Measurements from ENCODE around the gene TTLL9. TPM values are rescaled to one million over a fixed set of nuclear protein-coding genes. Genes with fewer than 3 reads are reported as not detected.

TTLL9 gene, protein sequence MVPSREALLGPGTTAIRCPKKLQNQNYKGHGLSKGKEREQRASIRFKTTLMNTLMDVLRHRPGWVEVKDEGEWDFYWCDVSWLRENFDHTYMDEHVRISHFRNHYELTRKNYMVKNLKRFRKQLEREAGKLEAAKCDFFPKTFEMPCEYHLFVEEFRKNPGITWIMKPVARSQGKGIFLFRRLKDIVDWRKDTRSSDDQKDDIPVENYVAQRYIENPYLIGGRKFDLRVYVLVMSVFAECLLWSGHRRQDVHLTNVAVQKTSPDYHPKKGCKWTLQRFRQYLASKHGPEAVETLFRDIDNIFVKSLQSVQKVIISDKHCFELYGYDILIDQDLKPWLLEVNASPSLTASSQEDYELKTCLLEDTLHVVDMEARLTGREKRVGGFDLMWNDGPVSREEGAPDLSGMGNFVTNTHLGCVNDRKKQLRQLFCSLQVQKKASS
- total RNA-seq = 0.18 and 0.24 TPM in 2 replicates
- long read RNA-seq, partial matches to known transcripts = 1 of 2 reads
- long read RNA-seq, other reads (novel, unspliced or antisense) = 1 of 2 reads

DNA sequence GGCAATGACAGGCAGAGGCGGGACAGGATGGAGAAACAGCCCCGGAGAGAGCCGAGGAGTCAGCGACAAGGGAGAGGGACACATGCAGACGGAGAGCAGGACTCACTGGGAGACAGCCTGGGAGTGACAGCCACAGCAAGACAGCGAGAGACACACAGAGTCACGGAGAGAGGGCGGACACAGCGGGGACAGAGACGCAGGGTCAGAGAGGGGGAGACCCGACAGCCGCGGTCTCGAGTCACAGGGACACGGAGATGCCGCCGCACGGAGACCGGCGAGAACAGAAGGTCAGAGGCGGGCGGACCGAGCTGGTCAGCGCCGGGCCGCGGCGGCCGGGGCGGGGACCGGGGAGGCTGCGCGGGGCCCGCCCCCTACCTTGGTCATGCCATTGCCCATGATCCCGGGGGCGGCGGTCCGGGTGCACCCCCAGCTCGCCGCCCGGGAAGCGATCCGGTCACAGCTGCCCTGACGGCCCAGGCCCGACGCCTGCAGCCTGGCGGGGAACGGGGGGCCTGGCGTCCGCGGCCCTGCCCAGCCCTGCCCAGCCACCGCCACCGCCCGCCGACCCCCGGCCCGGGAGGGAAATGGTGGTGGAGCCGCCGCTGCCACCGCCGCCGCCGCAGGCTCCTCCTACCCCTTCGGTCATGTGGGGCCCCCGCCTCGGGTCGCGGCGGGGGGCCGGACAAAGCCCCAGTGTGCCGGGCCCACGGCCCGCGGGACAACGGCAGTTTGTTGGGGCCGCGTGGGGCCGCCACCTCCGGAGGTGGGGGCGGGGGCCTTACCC is at the start of gene TTLL9, which contains the start of gene DUSP15:
TTLL9 (plus strand) TSS at position 693 of the 784 bp plus-strand sequence. CDS start 493 bp downstream, outside the sequence.
DUSP15 (minus strand) TSS at position 586 of the 784 bp plus-strand sequence; CDS start at position 396, 190 bp downstream.
- no peak for TF ChIP-seq CTCF (IDR thresholded peaks at IDR 0.05)
- H3K4me1 Mint-ChIP-seq (ENCODE audit: unreplicated experiment) = peaks cover 17% of the 10 kb centered on the region
- peaks cover 43% of the 10 kb centered on the region for H3K27me3 Mint-ChIP-seq (ENCODE audit: unreplicated experiment)
- no peaks in the 10 kb centered on the region for H3K36me3 Mint-ChIP-seq (ENCODE audit: unreplicated experiment)
- peak within 1 kb of the TSS; percentile 87 for H3K4me3 Mint-ChIP-seq (ENCODE audit: unreplicated experiment)
- no peaks in the 10 kb centered on the region for H3K9me3 Mint-ChIP-seq (ENCODE audit: unreplicated experiment)
- DNase-seq (ENCODE audit: extremely low spot score, unreplicated experiment) = no peak
- H3K27ac Mint-ChIP-seq (ENCODE audit: unreplicated experiment) = peak within 1 kb of the TSS; percentile 91

DNA sequence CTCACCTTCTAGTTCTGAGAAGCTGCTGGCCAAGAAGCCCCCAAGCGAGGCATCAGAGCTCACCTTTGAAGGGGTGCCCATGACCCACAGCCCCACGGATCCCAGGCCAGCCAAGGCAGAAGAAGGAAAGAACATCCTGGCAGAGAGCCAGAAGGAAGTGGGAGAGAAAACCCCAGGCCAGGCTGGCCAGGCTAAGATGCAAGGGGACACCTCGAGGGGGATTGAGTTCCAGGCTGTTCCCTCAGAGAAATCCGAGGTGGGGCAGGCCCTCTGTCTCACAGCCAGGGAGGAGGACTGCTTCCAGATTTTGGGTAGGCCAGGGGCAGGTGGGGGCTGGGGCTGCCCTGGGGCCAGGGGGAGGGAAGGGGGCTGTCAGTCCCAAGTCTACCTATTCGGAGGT is 49.0 kb upstream of the TTLL9 start:
- no peaks in the 10 kb centered on the region for H3K9me3 Mint-ChIP-seq (ENCODE audit: unreplicated experiment)
- no peak for TF ChIP-seq CTCF (IDR thresholded peaks at IDR 0.05)

GRCh38 chr20:31822421-31823330 is 47.8 kb upstream of the TTLL9 start:
- no peaks in the 10 kb centered on the region for H3K36me3 Mint-ChIP-seq (ENCODE audit: unreplicated experiment)
- peak; percentile 99 for TF ChIP-seq CTCF (IDR thresholded peaks at IDR 0.05)
- no peak overlapping the region for H3K27ac Mint-ChIP-seq (ENCODE audit: unreplicated experiment)
- no peak overlapping the region for H3K4me3 Mint-ChIP-seq (ENCODE audit: unreplicated experiment)
- H3K27me3 Mint-ChIP-seq (ENCODE audit: unreplicated experiment) = no peaks in the 10 kb centered on the region
- H3K9me3 Mint-ChIP-seq (ENCODE audit: unreplicated experiment) = no peaks in the 10 kb centered on the region
- DNase-seq (ENCODE audit: extremely low spot score, unreplicated experiment) = peak; percentile 93
- H3K4me1 Mint-ChIP-seq (ENCODE audit: unreplicated experiment) = peaks cover 14% of the 10 kb centered on the region

More for the DNA sequence above, 49.0 kb upstream of the TTLL9 start:
- Mint-ChIP-seq H3K4me3 (ENCODE audit: unreplicated experiment) (no peak overlapping the region), H3K27ac (ENCODE audit: unreplicated experiment) (peak overlapping the region; percentile 38), H3K4me1 (ENCODE audit: unreplicated experiment) (peaks cover 14% of the 10 kb centered on the region), H3K36me3 (ENCODE audit: unreplicated experiment) (no peaks in the 10 kb centered on the region), H3K27me3 (ENCODE audit: unreplicated experiment) (no peaks in the 10 kb centered on the region)
- DNase-seq (ENCODE audit: extremely low spot score, unreplicated experiment) = no peak

- H3K9me3 Mint-ChIP-seq (ENCODE audit: unreplicated experiment) = no peaks in the 10 kb centered on the region
- no peaks in the 10 kb centered on the region for H3K27me3 Mint-ChIP-seq (ENCODE audit: unreplicated experiment)
- no peak overlapping the region for H3K4me3 Mint-ChIP-seq (ENCODE audit: unreplicated experiment)
- TF ChIP-seq CTCF (IDR thresholded peaks at IDR 0.05) = no peak
- DNase-seq (ENCODE audit: extremely low spot score, unreplicated experiment) = no peak
- H3K4me1 Mint-ChIP-seq (ENCODE audit: unreplicated experiment) = peaks cover 14% of the 10 kb centered on the region
- no peak overlapping the region for H3K27ac Mint-ChIP-seq (ENCODE audit: unreplicated experiment)
- no peaks in the 10 kb centered on the region for H3K36me3 Mint-ChIP-seq (ENCODE audit: unreplicated experiment)
Observed at GRCh38 chr20:31823360-31824124, 46.9 kb upstream of the TTLL9 start.
